ENCODE data around the gene FBXO30.

DNA sequence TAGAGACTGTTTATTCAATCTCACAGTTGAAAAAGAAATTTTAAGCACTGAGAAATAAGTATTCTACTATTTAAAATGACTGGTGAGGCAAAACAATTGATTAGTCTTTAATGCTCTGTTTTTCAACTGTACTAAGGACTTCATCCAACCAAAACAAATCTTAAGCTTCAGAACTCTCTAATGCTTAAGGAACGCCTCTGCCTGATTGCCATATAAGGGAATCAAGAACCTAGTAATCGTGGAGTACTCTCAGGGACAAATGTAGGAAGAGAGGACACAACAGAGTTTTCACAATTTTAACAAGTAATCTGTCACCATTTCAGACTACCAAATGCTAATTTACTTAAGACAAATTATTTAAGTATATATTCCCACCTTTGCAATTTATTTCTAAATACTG, 16.1 kb downstream of the FBXO30 start:
- TF ChIP-seq EZH2 (IDR thresholded peaks at IDR 0.05; ENCODE audit: insufficient read depth, poor library complexity, severe bottlenecking) = no peak
- TF ChIP-seq EZH2phosphoT487 (IDR thresholded peaks at IDR 0.05; ENCODE audit: insufficient read depth, low read depth) = no peak
